ENCODE results near the gene FRMD5. TPM values are rescaled to one million over a fixed set of nuclear protein-coding genes. Genes with fewer than 3 reads are reported as not detected.

Gene FRMD5
- total RNA-seq, 1 donor from 2014 or later, result 0.54 TPM

- H3K36me3 Mint-ChIP-seq (ENCODE audit: low read depth, unreplicated experiment), result no peaks in the 10 kb centered on the region
- H3K27me3 Mint-ChIP-seq (ENCODE audit: unreplicated experiment), result no peaks in the 10 kb centered on the region
- H3K27ac Mint-ChIP-seq (ENCODE audit: unreplicated experiment), result no peak overlapping the region
- no peak for DNase-seq (ENCODE audit: low spot score)
- no peak for TF ChIP-seq CTCF (IDR thresholded peaks at IDR 0.05; ENCODE audit: unreplicated experiment)
- no peak overlapping the region for H3K4me3 Mint-ChIP-seq (ENCODE audit: unreplicated experiment)
- peaks cover 3% of the 10 kb centered on the region for H3K4me1 Mint-ChIP-seq (ENCODE audit: unreplicated experiment)
- no peaks in the 10 kb centered on the region for H3K9me3 Mint-ChIP-seq (ENCODE audit: unreplicated experiment)
Observed at GRCh38 chr15:44102675-44103254, 92.3 kb downstream of the FRMD5 start.

- Mint-ChIP-seq H3K36me3 (ENCODE audit: low read depth, unreplicated experiment) (no peaks in the 10 kb centered on the region), H3K4me1 (ENCODE audit: unreplicated experiment) (peaks cover 3% of the 10 kb centered on the region), H3K27ac (ENCODE audit: unreplicated experiment) (no peak overlapping the region), H3K4me3 (ENCODE audit: unreplicated experiment) (no peak overlapping the region), H3K9me3 (ENCODE audit: unreplicated experiment) (no peaks in the 10 kb centered on the region), H3K27me3 (ENCODE audit: unreplicated experiment) (no peaks in the 10 kb centered on the region)
- no peak for DNase-seq (ENCODE audit: low spot score)
- TF ChIP-seq CTCF (IDR thresholded peaks at IDR 0.05; ENCODE audit: unreplicated experiment), result no peak
Observed at GRCh38 chr15:44101944-44102343, 93.1 kb downstream of the FRMD5 start.

- TF ChIP-seq CTCF (IDR thresholded peaks at IDR 0.05; ENCODE audit: unreplicated experiment), result no peak
- Mint-ChIP-seq H3K4me3 (ENCODE audit: unreplicated experiment) (no peak overlapping the region), H3K9me3 (ENCODE audit: unreplicated experiment) (no peaks in the 10 kb centered on the region), H3K27ac (ENCODE audit: unreplicated experiment) (no peak overlapping the region), H3K4me1 (ENCODE audit: unreplicated experiment) (peaks cover 3% of the 10 kb centered on the region), H3K27me3 (ENCODE audit: unreplicated experiment) (no peaks in the 10 kb centered on the region), H3K36me3 (ENCODE audit: low read depth, unreplicated experiment) (no peaks in the 10 kb centered on the region)
- no peak for DNase-seq (ENCODE audit: low spot score)
Observed at GRCh38 chr15:44101286-44101685, 93.8 kb downstream of the FRMD5 start.

DNA sequence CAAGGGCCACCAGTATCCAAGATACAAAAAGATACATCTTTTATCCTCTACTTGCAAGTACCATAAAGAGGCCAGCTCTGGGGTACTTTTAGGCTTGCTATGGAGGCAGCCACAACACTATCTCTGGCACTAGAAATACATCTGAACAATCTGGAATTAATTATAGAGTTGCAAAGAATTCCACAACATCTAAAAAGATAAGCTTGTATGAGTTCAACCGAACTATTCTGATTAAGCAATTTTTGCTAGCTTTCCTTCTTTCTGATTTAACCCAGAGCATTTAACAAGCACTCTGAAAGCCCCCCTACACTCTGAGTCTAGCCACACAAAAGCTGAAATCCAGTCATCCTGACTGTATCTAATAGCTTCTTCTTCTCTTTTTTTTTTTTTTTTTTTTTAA, 95.4 kb downstream of the FRMD5 start:
- no peak overlapping the region for H3K4me3 Mint-ChIP-seq (ENCODE audit: unreplicated experiment)
- H3K27ac Mint-ChIP-seq (ENCODE audit: unreplicated experiment), result no peak overlapping the region
- H3K27me3 Mint-ChIP-seq (ENCODE audit: unreplicated experiment), result no peaks in the 10 kb centered on the region
- H3K4me1 Mint-ChIP-seq (ENCODE audit: unreplicated experiment), result peaks cover 3% of the 10 kb centered on the region
- no peak for DNase-seq (ENCODE audit: low spot score)
- H3K9me3 Mint-ChIP-seq (ENCODE audit: unreplicated experiment), result no peaks in the 10 kb centered on the region
- no peak for TF ChIP-seq CTCF (IDR thresholded peaks at IDR 0.05; ENCODE audit: unreplicated experiment)
- H3K36me3 Mint-ChIP-seq (ENCODE audit: low read depth, unreplicated experiment), result no peaks in the 10 kb centered on the region

- H3K27ac Mint-ChIP-seq (ENCODE audit: unreplicated experiment), result no peak overlapping the region
- no peaks in the 10 kb centered on the region for H3K4me1 Mint-ChIP-seq (ENCODE audit: unreplicated experiment)
- TF ChIP-seq CTCF (IDR thresholded peaks at IDR 0.05; ENCODE audit: unreplicated experiment), result no peak
- H3K9me3 Mint-ChIP-seq (ENCODE audit: unreplicated experiment), result no peaks in the 10 kb centered on the region
- H3K27me3 Mint-ChIP-seq (ENCODE audit: unreplicated experiment), result no peaks in the 10 kb centered on the region
- H3K4me3 Mint-ChIP-seq (ENCODE audit: unreplicated experiment), result no peak overlapping the region
- no peak for DNase-seq (ENCODE audit: low spot score)
- no peaks in the 10 kb centered on the region for H3K36me3 Mint-ChIP-seq (ENCODE audit: low read depth, unreplicated experiment)
Observed at GRCh38 chr15:44097552-44097951, 97.5 kb downstream of the FRMD5 start.
